Hematopoietic multipotent progenitor cell treated with erythropoietin and hydrocortisone succinate and interleukin-3 and kit ligand, for 8 days (in vitro differentiated cells): ENCODE data around the gene ARID3B.
"Not testable (repeated sequence)": the region's sequence is repeated elsewhere in the genome, so short reads cannot be mapped to it uniquely, and the experiment has no call there.

Experiments
- DNase-seq: peaks from one replicate; pipeline ENCODE4 v3.0.0-alpha.2; 2015

Gene ARID3B

GRCh38 chr15:74540761-74541493 lies at the start of gene ARID3B:
Gene ARID3B, plus strand, starts transcription at chr15:74541220. Its CDS starts 2,717 bp downstream, at chr15:74543937.
- peak; percentile 98 for DNase-seq

GRCh38 chr15:74496648-74497047 lies 44.4 kb upstream of the ARID3B start:
- DNase-seq, result no peak

- DNase-seq, result no peak
Measured at GRCh38 chr15:74497584-74497983, 43.4 kb upstream of the ARID3B start.

GRCh38 chr15:74499366-74499765 lies 41.7 kb upstream of the ARID3B start:
- DNase-seq, result no peak

- no peak for DNase-seq
Measured at GRCh38 chr15:74500401-74500800, 40.6 kb upstream of the ARID3B start.

GRCh38 chr15:74502301-74502700 lies 38.7 kb upstream of the ARID3B start:
- no peak for DNase-seq

GRCh38 chr15:74504418-74504817 lies 36.6 kb upstream of the ARID3B start:
- no peak for DNase-seq

DNA sequence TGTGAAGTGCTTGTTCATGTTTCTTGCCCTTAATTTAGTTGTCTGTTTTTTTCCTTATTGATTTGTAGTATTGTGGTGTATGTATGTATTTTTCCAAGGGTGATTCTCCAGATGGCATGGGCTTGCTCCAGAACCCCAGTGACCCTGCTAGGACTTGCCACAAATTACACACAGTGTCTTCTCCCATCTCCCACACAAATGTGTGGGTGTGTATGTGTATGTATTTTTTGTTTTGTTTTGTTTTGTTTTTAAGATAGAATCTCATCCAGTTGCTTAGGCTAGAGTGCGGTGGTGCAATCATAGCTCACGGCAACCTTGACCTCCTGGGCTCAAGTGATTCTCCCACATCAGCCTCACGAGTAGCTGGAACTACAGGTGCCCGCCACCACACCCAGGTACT lies 36.2 kb upstream of the ARID3B start:
- no peak for DNase-seq

DNA sequence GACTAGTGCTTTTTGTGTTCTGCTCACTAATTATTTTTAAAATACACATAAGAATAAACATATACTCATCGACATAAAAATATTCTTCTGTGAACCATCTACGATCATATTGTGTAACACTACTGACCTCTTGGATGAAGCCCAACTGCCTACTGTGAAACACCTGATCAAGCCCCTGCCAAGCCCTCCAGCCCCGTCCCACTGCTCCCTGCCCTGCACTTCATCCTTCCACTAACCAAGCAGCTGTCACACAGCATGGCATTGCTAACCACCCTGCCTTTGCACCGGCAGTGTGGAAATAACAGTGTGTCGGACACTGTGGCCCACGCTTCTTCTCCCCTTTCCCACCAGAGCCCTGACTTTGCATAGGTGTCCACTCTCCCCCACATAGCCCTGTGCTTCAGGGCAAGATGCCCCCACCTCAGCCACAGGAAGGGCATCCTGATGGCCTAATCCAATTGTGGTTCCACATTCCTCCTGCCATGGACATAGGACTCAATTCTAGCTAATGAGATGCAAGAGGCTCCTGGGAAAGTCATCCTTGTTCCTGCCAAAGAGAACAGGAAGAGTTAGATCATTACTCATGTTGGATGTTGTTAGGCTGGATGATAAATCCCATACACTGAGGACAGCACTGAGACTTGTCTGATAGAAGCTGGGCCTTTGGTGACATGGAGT lies 35.0 kb upstream of the ARID3B start:
- no peak for DNase-seq

DNA sequence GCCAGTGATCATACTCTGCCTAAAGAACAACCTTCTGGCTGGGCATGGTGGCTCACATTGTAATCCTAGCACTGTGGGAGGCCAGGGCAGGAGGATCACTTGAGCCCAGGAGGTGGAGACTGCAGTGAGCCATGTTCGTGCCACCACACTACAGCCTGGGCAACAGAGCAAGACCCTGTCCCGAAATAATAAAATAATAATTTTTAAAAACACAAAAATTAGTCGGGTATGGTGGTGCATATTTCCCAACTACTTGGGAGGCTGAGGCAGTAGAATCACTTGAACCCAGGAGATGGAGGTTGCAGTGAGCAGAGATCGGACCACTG lies 34.5 kb upstream of the ARID3B start:
- DNase-seq, result no peak

- no peak for DNase-seq
Measured at GRCh38 chr15:74511583-74511982, 29.4 kb upstream of the ARID3B start.

DNA sequence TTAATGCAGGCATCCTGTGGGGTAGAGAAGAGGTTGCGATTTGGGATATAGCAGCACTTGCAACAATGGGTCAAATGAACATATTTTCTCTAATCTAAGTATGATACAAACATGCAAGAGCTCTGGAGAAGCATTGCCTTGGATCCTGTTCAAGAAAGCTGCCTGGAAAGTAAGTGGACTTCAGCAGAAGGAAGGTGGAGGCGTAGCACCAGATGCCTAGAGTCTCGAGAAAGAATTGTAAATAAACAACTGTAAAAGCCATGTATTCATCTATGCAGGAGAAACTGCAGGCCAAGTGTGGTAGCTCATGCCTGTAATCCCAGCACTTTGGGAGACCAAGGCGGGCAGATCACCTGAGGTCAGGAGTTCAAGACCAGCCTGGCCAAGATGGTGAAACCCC lies 27.0 kb upstream of the ARID3B start:
- not testable (repeated sequence) for DNase-seq

- DNase-seq, result no peak
Measured at GRCh38 chr15:74517096-74517495, 23.9 kb upstream of the ARID3B start.

- no peak for DNase-seq
Measured at GRCh38 chr15:74519311-74519710, 21.7 kb upstream of the ARID3B start.

DNA sequence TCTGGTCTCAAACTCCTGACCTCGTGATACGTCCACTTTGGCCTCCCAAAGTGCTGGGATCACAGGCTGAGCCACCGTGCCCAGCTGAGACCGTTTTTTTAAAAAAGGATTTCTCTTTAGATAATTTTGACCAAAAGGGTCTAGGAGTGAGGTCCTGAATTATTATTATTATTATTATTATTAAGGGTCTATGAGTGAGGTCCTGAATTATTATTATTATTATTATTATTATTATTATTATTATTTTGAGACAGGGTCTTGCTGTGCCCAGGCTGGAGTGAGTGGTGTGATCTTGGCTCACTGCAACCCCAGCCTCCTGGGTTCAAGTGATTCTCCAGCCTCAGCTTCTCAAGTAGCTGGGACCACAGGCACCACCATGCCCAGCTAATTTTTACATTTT lies 20.6 kb upstream of the ARID3B start:
- DNase-seq, result no peak

GRCh38 chr15:74523982-74524381 lies 17.0 kb upstream of the ARID3B start:
- no peak for DNase-seq

- DNase-seq, result no peak
Measured at GRCh38 chr15:74525309-74525708, 15.7 kb upstream of the ARID3B start.

DNA sequence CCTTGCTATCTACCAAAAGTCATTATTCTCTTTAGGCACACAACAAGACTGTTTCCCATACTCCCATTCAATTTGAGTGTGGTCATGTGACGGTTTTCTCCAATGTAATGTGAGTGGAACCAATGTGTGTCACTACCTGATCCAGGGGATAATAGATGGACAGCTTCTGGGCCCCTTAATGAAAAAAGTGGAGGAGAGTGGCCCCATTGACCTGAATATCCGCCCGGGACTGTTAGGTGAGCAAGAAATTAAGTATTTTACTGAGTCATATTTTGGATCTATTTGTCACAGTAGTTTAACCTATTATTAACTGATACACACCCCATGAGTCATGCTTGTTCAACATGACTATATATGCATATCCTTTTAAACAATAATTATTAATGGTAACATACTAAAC lies 15.1 kb upstream of the ARID3B start:
- DNase-seq, result no peak

DNA sequence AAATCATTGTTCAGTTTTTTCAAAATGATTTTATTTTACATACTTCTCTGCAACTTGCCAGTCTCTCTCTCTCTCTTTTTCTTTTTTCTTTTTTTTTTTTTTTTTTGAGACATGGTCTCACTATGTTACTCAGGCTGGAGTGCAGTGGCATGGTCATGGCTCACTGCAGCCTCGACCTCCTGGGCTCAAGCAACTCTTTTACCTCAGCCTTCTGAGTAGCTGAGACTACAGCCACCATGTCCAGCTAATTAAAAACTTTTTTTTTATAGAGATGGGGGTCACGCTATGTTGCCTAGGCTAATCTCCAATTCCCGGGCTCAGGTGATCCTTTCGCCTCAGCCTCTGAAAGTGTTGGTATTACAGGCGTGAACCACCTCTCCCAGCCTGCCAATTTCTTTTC lies 12.1 kb upstream of the ARID3B start:
- DNase-seq, result no peak

GRCh38 chr15:74529921-74530320 lies 11.1 kb upstream of the ARID3B start:
- no peak for DNase-seq

GRCh38 chr15:74530771-74531143 lies 10.3 kb upstream of the ARID3B start:
- no peak for DNase-seq

GRCh38 chr15:74531144-74531811 lies 9.7 kb upstream of the ARID3B start:
- DNase-seq, result no peak

GRCh38 chr15:74535388-74536084 lies 5.5 kb upstream of the ARID3B start:
- DNase-seq, result no peak

DNA sequence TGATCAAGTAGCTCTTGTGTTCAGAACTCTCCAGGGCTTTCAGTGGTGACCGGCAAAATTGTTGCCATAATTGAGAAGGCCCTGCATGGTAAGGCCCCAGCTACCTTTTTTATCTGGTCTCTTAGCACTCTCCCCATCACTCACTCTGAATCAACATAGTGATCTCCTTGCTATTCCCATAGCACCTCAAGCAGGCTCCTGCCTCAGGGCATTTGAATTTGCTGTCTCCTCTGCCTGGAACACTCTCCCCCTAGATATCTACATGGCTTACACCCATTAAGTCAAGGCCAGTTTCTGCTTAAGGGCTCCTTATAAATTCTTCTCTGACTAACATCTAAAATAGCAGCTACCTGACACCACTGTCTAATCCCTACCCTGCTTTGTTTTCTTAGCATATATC lies 3.3 kb upstream of the ARID3B start:
- DNase-seq, result no peak
